SU-DHL-6 (cell line): Measurements from ENCODE around the gene ADRB1.

Experiments used
- H2AFZ ChIP-seq: fragments of 200-600 bp; sonication (generic); 2 replicates; pipeline ENCODE4 v1.6.1; 2014; ENCODE audit warnings: low read depth, mild to moderate bottlenecking, moderate library complexity, mixed read lengths, antibody characterized with exemption, low read length; ENCODE audit not compliant: severe bottlenecking
- H3F3A ChIP-seq: fragments of 200-600 bp; shearing (Covaris generic); 2 replicates; pipeline ENCODE4 v1.6.0; 2016; ENCODE audit warnings: antibody characterized with exemption, mild to moderate bottlenecking; ENCODE audit not compliant: insufficient read depth
- H3K27ac ChIP-seq: fragments of 200-600 bp; sonication (generic); 2 replicates; pipeline ENCODE4 v1.5.1; 2016; ENCODE audit warnings: low read depth, mild to moderate bottlenecking, low read length, moderate library complexity, mixed read lengths
- H3K27me3 ChIP-seq: fragments of 200-600 bp; sonication (generic), shearing (Covaris generic); 2 replicates; pipeline ENCODE4 v1.6.0; 2014; ENCODE audit warnings: mild to moderate bottlenecking, low read length
- H3K36me3 ChIP-seq: fragments of 200-600 bp; sonication (generic); 2 replicates; pipeline ENCODE4 v1.6.1; 2014; ENCODE audit warnings: mild to moderate bottlenecking, low read length, mixed read lengths
- H3K4me2 ChIP-seq: fragments of 300-600, 200-600 bp; shearing (Covaris generic), sonication (generic); 2 replicates; pipeline ENCODE4 v1.6.0; 2014; ENCODE audit warnings: low read length, low read depth, mild to moderate bottlenecking; ENCODE audit not compliant: poor library complexity, severe bottlenecking
- H3K4me3 ChIP-seq: fragments of 200-600 bp; sonication (generic); 2 replicates; pipeline ENCODE4 v1.5.1; 2014; ENCODE audit warnings: antibody characterized with exemption, low read length, mild to moderate bottlenecking, mixed read lengths; ENCODE audit not compliant: insufficient read depth, poor library complexity, severe bottlenecking
- H3K79me2 ChIP-seq: fragments of 200-600 bp; sonication (generic); 2 replicates; pipeline ENCODE4 v1.6.1; 2014; ENCODE audit warnings: mild to moderate bottlenecking, low read length, moderate library complexity; ENCODE audit not compliant: insufficient read depth
- H3K9ac ChIP-seq: fragments of 200-600 bp; sonication (generic); 2 replicates; pipeline ENCODE4 v1.7.0; 2014; ENCODE audit warnings: mild to moderate bottlenecking, low read length
- H3K9me2 ChIP-seq: fragments of 200-600 bp; sonication (generic); replicated peaks from 2 replicates; pipeline ENCODE4 v1.6.1; 2014; ENCODE audit warnings: low read length; ENCODE audit not compliant: insufficient read depth
- H3K9me3 ChIP-seq: fragments of 200-600 bp; sonication (generic); 2 replicates; pipeline ENCODE4 v1.6.1; 2014; ENCODE audit warnings: low read length, mixed read lengths; ENCODE audit not compliant: insufficient read depth
- H4K20me1 ChIP-seq: fragments of 200-600 bp; sonication (generic); 2 replicates; pipeline ENCODE4 v1.6.1; 2014; ENCODE audit warnings: low read depth, mild to moderate bottlenecking, antibody characterized with exemption, low read length, moderate library complexity, mixed read lengths
- EZH2phosphoT487 ChIP-seq: fragments of 200-600 bp; sonication (generic), shearing (Covaris generic); conservative IDR thresholded peaks from 2 replicates; pipeline ENCODE4 v1.6.1; 2018; ENCODE audit warnings: mild to moderate bottlenecking, antibody characterized with exemption, low read length, moderate library complexity, mixed read lengths
- TF ChIP-seq, protein P1 (sequence below): fragments of 200-600 bp; sonication (generic); IDR thresholded peaks from one replicate; pipeline ENCODE4 v1.5.1; 2017; ENCODE audit warnings: antibody characterized with exemption, mild to moderate bottlenecking, low read length, moderate library complexity; ENCODE audit not compliant: insufficient read depth, poor library complexity, severe bottlenecking

ADRB1 gene

GRCh38 chr10:114021154-114021553 lies 22.5 kb upstream of the ADRB1 start:
- Histone ChIP-seq H3K4me3 (no peak overlapping the region), H4K20me1 (no peaks in the 10 kb centered on the region), H3K27ac (no peak overlapping the region), H3K79me2 (no peaks in the 10 kb centered on the region), H3K9me3 (no peaks in the 10 kb centered on the region), H3K27me3 (no peaks in the 10 kb centered on the region), H3K36me3 (no peaks in the 10 kb centered on the region), H3K9me2 (no peaks in the 10 kb centered on the region), H3K4me2 (no peak overlapping the region), H3F3A (no peaks in the 10 kb centered on the region), H2AFZ (no peak overlapping the region), H3K9ac (no peak overlapping the region)
- TF ChIP-seq, protein P1, sequence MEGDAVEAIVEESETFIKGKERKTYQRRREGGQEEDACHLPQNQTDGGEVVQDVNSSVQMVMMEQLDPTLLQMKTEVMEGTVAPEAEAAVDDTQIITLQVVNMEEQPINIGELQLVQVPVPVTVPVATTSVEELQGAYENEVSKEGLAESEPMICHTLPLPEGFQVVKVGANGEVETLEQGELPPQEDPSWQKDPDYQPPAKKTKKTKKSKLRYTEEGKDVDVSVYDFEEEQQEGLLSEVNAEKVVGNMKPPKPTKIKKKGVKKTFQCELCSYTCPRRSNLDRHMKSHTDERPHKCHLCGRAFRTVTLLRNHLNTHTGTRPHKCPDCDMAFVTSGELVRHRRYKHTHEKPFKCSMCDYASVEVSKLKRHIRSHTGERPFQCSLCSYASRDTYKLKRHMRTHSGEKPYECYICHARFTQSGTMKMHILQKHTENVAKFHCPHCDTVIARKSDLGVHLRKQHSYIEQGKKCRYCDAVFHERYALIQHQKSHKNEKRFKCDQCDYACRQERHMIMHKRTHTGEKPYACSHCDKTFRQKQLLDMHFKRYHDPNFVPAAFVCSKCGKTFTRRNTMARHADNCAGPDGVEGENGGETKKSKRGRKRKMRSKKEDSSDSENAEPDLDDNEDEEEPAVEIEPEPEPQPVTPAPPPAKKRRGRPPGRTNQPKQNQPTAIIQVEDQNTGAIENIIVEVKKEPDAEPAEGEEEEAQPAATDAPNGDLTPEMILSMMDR = no peak
- no peak for TF ChIP-seq EZH2phosphoT487

GRCh38 chr10:114021717-114022680 lies 21.7 kb upstream of the ADRB1 start:
- H3F3A ChIP-seq = no peaks in the 10 kb centered on the region
- no peaks in the 10 kb centered on the region for H4K20me1 ChIP-seq
- H3K36me3 ChIP-seq = no peaks in the 10 kb centered on the region
- H3K27ac ChIP-seq = no peak overlapping the region
- H3K4me3 ChIP-seq = no peak overlapping the region
- TF ChIP-seq EZH2phosphoT487 = no peak
- TF ChIP-seq, protein P1 = no peak
- H3K79me2 ChIP-seq = no peaks in the 10 kb centered on the region
- no peak overlapping the region for H3K4me2 ChIP-seq
- no peak overlapping the region for H2AFZ ChIP-seq
- H3K9ac ChIP-seq = no peak overlapping the region
- no peaks in the 10 kb centered on the region for H3K9me2 ChIP-seq
- no peaks in the 10 kb centered on the region for H3K9me3 ChIP-seq
- H3K27me3 ChIP-seq = no peaks in the 10 kb centered on the region

DNA sequence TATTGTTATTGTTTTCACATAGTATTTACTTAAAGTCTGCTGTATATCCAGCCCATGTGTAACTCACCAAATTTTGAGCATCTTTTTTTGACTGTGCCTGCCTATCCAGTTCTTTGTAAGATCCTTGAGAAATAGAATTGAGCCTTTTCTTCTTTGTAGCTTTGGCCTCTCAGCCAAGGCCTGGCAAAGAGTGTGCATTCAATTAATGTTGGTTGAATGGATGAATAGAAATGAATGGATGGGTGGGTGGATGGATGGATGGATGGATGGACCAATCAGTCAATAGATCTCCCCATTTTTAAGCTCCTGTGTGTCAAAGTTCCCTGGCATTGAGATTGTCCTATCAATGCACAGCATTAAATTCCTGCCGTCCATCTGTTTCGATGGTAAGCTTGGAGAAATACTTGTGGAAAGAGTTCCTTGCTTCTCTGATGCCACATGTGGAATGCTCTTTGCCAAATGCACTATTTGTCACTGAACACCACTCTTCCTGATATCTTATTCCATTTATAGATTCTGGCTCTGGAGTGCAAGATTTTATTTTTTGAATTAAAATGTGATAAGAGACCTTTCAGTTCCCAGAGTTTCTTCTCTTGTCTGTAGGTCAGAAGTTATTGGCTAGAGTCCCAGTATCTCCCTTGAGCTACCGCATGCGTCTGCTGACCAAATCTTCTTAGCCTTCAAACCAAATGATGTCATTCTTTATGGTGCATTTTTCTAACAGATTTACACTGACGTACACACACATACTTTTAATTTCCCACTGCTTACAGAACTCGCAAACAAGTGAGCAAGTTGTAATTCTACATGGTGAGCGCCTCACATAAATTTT lies 20.7 kb upstream of the ADRB1 start:
- Histone ChIP-seq H3K4me2 (no peak overlapping the region), H3K36me3 (no peaks in the 10 kb centered on the region), H3K79me2 (no peaks in the 10 kb centered on the region), H2AFZ (no peak overlapping the region), H4K20me1 (no peaks in the 10 kb centered on the region), H3K4me3 (no peak overlapping the region), H3K9me3 (no peaks in the 10 kb centered on the region), H3K27me3 (no peaks in the 10 kb centered on the region), H3K27ac (no peak overlapping the region), H3K9ac (no peak overlapping the region), H3F3A (no peaks in the 10 kb centered on the region), H3K9me2 (no peaks in the 10 kb centered on the region)
- TF ChIP-seq EZH2phosphoT487 = no peak
- TF ChIP-seq, protein P1 = no peak
